DOHH2 (cell line): ENCODE results near the gene PSAP.

Experiments
- EZH2phosphoT487 ChIP-seq: fragments of 200-600 bp; sonication (generic); IDR thresholded peaks from 2 replicates; pipeline ENCODE4 v1.6.1; 2017; ENCODE audit warnings: borderline replicate concordance, mild to moderate bottlenecking, antibody characterized with exemption, low read length, moderate library complexity, mixed read lengths
- TF ChIP-seq, protein P1 (sequence below): fragments of 200-600 bp; sonication (generic); IDR thresholded peaks from one replicate; pipeline ENCODE4 v1.5.1; 2014; ENCODE audit warnings: antibody characterized with exemption, mild to moderate bottlenecking, low read depth, low read length; ENCODE audit not compliant: poor library complexity, severe bottlenecking

DNA sequence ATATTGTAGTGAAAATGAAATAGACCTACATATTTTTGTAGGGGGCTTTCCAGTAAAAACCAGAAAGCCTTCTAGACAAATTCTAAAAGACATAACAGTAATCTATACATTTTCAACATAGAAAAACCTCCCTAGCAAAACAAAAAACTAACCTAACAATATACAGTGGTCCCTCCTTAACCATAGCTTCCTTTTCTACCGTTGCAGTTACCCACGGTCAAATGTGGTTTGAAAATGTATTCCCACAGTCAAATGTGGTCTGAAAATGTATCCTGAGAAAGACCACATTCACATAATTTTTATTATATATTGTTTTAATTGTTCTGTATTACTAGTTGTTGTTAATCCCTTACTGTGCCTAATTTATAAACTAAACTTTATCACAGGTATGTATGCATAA, 6.4 kb downstream of the PSAP start:
- TF ChIP-seq, protein P1, sequence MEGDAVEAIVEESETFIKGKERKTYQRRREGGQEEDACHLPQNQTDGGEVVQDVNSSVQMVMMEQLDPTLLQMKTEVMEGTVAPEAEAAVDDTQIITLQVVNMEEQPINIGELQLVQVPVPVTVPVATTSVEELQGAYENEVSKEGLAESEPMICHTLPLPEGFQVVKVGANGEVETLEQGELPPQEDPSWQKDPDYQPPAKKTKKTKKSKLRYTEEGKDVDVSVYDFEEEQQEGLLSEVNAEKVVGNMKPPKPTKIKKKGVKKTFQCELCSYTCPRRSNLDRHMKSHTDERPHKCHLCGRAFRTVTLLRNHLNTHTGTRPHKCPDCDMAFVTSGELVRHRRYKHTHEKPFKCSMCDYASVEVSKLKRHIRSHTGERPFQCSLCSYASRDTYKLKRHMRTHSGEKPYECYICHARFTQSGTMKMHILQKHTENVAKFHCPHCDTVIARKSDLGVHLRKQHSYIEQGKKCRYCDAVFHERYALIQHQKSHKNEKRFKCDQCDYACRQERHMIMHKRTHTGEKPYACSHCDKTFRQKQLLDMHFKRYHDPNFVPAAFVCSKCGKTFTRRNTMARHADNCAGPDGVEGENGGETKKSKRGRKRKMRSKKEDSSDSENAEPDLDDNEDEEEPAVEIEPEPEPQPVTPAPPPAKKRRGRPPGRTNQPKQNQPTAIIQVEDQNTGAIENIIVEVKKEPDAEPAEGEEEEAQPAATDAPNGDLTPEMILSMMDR = no peak
- no peak for TF ChIP-seq EZH2phosphoT487
